ENCODE measurements around the gene CHD5.

Gene CHD5

DNA sequence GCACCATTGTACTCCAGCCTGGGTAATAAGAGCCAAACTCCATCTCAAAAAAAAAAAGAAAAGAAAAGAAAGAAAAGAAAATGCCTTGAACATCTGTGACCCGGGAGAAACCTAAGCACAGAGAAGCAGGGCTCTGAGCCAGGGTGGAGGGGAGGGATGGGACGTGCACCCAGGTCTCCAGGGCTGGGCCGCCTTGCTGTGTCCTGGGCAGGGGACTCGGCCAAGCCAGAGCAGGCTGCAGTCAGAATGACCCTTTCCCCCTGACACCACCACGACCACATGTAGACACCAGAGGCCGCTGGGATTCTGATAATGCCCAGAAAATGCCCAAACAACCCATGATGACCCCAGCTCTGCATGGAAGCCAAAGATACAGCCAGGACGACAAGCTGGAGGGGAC lies 17.8 kb downstream of the CHD5 start:
- Histone ChIP-seq H3K4me1 (no peaks in the 10 kb centered on the region), H3K9me3 (no peaks in the 10 kb centered on the region), H3K27me3 (peaks cover 0 to 60% of the 10 kb centered on the region in 2 donors), H3K4me3 (no peak overlapping the region), H3K27ac (no peak overlapping the region), H3K36me3 (no peaks in the 10 kb centered on the region)
- TF ChIP-seq, protein P1, sequence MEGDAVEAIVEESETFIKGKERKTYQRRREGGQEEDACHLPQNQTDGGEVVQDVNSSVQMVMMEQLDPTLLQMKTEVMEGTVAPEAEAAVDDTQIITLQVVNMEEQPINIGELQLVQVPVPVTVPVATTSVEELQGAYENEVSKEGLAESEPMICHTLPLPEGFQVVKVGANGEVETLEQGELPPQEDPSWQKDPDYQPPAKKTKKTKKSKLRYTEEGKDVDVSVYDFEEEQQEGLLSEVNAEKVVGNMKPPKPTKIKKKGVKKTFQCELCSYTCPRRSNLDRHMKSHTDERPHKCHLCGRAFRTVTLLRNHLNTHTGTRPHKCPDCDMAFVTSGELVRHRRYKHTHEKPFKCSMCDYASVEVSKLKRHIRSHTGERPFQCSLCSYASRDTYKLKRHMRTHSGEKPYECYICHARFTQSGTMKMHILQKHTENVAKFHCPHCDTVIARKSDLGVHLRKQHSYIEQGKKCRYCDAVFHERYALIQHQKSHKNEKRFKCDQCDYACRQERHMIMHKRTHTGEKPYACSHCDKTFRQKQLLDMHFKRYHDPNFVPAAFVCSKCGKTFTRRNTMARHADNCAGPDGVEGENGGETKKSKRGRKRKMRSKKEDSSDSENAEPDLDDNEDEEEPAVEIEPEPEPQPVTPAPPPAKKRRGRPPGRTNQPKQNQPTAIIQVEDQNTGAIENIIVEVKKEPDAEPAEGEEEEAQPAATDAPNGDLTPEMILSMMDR (IDR thresholded peaks at IDR 0.05): no peak
- no peak for DNase-seq
- intact Hi-C loops (cut with DNase I; ENCODE audit: low total_unique reads): no loop called here

DNA sequence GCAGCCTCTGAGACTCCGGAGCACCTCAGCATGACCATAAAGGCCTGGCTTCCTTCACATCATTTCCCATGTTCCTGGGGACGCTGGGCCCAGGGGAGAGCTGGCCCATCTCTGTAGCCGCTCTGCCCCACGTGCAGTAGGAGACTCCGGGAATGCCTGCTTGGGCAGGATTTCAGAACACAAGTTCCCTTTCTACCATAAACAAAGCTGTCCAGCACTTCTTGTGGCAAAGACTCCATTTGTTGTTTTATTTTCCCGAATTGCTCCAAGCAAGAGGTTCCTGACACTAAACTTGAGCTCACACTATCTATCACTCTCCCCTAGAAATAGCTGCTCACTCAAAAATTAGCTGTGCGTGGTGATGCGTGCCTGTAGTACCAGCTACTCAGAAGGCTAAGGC lies 21.9 kb downstream of the CHD5 start:
- TF ChIP-seq, protein P1 (IDR thresholded peaks at IDR 0.05): no peak
- Histone ChIP-seq H3K27ac (no peak overlapping the region), H3K27me3 (peaks cover 0 to 33% of the 10 kb centered on the region in 2 donors), H3K4me3 (no peak overlapping the region), H3K36me3 (no peaks in the 10 kb centered on the region), H3K4me1 (no peaks in the 10 kb centered on the region), H3K9me3 (no peaks in the 10 kb centered on the region)
- DNase-seq: no peak
- intact Hi-C loops (cut with DNase I; ENCODE audit: low total_unique reads): no loop called here

DNA sequence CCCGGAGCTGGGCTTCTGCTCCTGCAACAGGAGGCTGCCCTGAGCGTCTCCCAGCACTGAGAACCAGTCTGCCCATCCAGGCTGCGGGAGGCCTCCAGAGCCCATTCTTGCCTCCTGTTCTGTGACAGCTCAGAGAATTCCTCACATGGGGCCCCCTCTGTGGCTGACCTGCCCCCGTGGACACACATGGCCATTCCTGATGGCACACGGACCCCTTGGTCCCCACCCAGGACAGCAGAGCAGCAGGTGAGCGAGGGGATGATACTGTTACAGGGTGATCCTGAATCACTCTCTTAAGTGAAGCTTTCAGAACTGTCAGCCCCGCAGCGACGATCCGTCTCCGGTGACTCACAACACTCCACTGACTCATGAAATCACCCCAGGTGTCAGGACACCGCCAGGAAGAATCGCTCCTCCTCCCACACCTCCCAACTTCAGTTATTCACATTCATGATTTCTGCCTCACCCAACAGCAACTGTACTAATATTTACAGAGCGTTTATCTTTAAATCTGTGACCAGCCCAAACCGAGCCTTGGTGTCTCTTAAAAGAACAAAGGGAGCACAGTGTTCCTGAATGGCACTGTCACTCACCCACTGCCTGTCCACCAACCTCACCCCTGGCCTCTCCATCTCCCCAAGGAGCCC lies 22.5 kb downstream of the CHD5 start:
- no peak overlapping the region for H3K4me3 ChIP-seq
- no peaks in the 10 kb centered on the region for H3K4me1 ChIP-seq
- TF ChIP-seq, protein P1 (IDR thresholded peaks at IDR 0.05): no peak
- intact Hi-C loops (cut with DNase I; ENCODE audit: low total_unique reads): no loop called here
- no peaks in the 10 kb centered on the region for H3K9me3 ChIP-seq
- no peaks in the 10 kb centered on the region for H3K36me3 ChIP-seq
- DNase-seq: no peak
- H3K27me3 ChIP-seq: peaks cover 0 to 28% of the 10 kb centered on the region in 2 donors
- no peak overlapping the region for H3K27ac ChIP-seq

DNA sequence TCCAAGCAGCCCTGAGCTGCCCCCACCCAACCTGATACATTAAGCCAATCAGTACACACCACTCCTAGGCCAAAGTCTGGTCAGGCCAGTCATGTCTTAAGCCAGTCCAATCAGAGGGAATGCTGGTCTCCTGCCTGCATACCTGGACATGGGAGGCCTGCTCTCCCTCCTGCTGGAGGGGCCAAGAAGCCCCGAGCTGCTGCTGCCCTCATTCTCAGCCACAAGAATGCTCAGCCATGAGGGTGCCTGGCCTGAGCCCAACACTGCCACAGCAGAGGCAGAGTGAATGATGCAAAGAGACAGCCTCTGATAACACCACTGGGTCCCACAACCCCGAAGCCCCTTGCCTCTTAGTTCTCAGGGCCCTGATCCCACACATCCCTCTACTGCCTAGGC lies 23.0 kb downstream of the CHD5 start:
- no peaks in the 10 kb centered on the region for H3K36me3 ChIP-seq
- TF ChIP-seq, protein P1 (IDR thresholded peaks at IDR 0.05): no peak
- peaks cover 0 to 24% of the 10 kb centered on the region in 2 donors for H3K27me3 ChIP-seq
- no peaks in the 10 kb centered on the region for H3K4me1 ChIP-seq
- intact Hi-C loops (cut with DNase I; ENCODE audit: low total_unique reads): no loop called here
- no peak overlapping the region for H3K4me3 ChIP-seq
- no peak overlapping the region for H3K27ac ChIP-seq
- no peaks in the 10 kb centered on the region for H3K9me3 ChIP-seq
- DNase-seq: no peak

DNA sequence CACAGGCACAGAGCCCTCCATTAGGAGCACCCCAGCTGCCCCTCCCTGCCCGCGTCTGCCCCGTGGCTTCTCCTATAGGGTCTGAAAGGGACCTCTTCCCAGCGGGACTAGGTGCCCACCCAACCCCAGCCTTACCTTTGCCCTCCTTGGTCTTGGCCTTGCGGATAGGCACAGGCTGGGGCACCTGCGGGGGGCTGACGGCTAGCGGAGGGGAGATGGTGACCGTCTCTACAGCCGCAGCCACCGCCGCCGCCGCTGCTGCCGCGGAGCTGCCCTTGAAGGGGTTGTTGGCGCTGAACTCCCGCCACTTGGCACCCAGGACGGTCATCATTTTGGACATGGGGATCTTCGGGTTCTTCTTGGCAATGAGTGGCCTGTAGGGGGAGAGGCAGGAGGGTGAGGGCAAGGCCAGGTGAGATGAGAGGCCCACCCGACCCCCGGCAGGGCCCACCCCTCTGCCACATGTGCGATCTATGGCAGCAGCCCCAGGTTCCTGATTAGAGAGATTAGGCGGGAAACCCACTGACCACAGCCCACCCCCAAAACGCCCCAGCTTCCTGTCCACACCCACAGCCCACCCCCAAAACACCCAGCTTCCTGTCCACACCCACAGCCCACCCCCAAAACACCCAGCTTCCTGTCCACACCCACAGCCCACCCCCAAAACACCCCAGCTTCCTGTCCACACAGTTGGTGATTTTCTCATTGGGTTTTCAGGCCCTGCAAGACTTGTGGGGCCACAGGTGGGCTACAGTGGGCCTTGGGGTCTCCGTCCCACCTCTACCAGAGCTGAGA lies 25.4 kb downstream of the CHD5 start:
- Histone ChIP-seq H3K9me3 (no peaks in the 10 kb centered on the region), H3K27ac (no peak overlapping the region), H3K36me3 (no peaks in the 10 kb centered on the region), H3K4me3 (no peak overlapping the region), H3K4me1 (no peaks in the 10 kb centered on the region), H3K27me3 (peaks cover 0 to 9% of the 10 kb centered on the region in 2 donors)
- TF ChIP-seq, protein P1 (IDR thresholded peaks at IDR 0.05): no peak
- intact Hi-C loops (cut with DNase I; ENCODE audit: low total_unique reads): no loop called here
- no peak for DNase-seq

Data from tibial artery (tissue), 4 donors.